Measurements from ENCODE around the gene MRAP2.

The MRAP2 gene

GRCh38 chr6:84033523-84034451 lies at the start of gene MRAP2:
TSS of gene MRAP2 (plus strand) at chr6:84033772. CDS start at chr6:84055319, 21,547 bp downstream.
- no peak for DNase-seq (ENCODE audit: low read depth in 3 of 3)

- no peak for DNase-seq (ENCODE audit: low read depth in 3 of 3)
These were observed 49.2 kb upstream of the MRAP2 start for GRCh38 chr6:83984411-83984810.

- no peak for DNase-seq (ENCODE audit: low read depth in 3 of 3)
These were observed 48.3 kb upstream of the MRAP2 start for GRCh38 chr6:83985308-83985713.

GRCh38 chr6:83985715-83986114 lies 47.9 kb upstream of the MRAP2 start:
- no peak for DNase-seq (ENCODE audit: low read depth in 3 of 3)

- no peak for DNase-seq (ENCODE audit: low read depth in 3 of 3)
These were observed 35.5 kb upstream of the MRAP2 start for GRCh38 chr6:83998021-83998584.

- DNase-seq (ENCODE audit: low read depth in 3 of 3), result no peak
These were observed 32.5 kb upstream of the MRAP2 start for GRCh38 chr6:84001119-84001518.

GRCh38 chr6:84002226-84002625 lies 31.3 kb upstream of the MRAP2 start:
- no peak for DNase-seq (ENCODE audit: low read depth in 3 of 3)

- no peak for DNase-seq (ENCODE audit: low read depth in 3 of 3)
These were observed 30.4 kb upstream of the MRAP2 start for GRCh38 chr6:84003131-84003530.

GRCh38 chr6:84003654-84004053 lies 29.9 kb upstream of the MRAP2 start:
- DNase-seq (ENCODE audit: low read depth in 3 of 3), result no peak

- no peak for DNase-seq (ENCODE audit: low read depth in 3 of 3)
These were observed 25.7 kb upstream of the MRAP2 start for GRCh38 chr6:84007871-84008270.

GRCh38 chr6:84013354-84013753 lies 20.2 kb upstream of the MRAP2 start:
- DNase-seq (ENCODE audit: low read depth in 3 of 3), result no peak

- no peak for DNase-seq (ENCODE audit: low read depth in 3 of 3)
These were observed 19.6 kb upstream of the MRAP2 start for GRCh38 chr6:84013931-84014330.

- DNase-seq (ENCODE audit: low read depth in 3 of 3), result no peak
These were observed 17.5 kb upstream of the MRAP2 start for GRCh38 chr6:84016029-84016428.

GRCh38 chr6:84017709-84018452 lies 15.7 kb upstream of the MRAP2 start:
- no peak for DNase-seq (ENCODE audit: low read depth in 3 of 3)

- no peak for DNase-seq (ENCODE audit: low read depth in 3 of 3)
These were observed 15.0 kb upstream of the MRAP2 start for GRCh38 chr6:84018453-84019061.

- DNase-seq (ENCODE audit: low read depth in 3 of 3), result no peak
These were observed 14.3 kb upstream of the MRAP2 start for GRCh38 chr6:84019141-84019841.

GRCh38 chr6:84019842-84020211 lies 13.7 kb upstream of the MRAP2 start:
- DNase-seq (ENCODE audit: low read depth in 3 of 3), result no peak

- no peak for DNase-seq (ENCODE audit: low read depth in 3 of 3)
These were observed 11.9 kb upstream of the MRAP2 start for GRCh38 chr6:84021625-84022024.

GRCh38 chr6:84026721-84027164 lies 6.8 kb upstream of the MRAP2 start:
- DNase-seq (ENCODE audit: low read depth in 3 of 3), result no peak

GRCh38 chr6:84027340-84028181 lies 6.0 kb upstream of the MRAP2 start:
- DNase-seq (ENCODE audit: low read depth in 3 of 3), result no peak

- DNase-seq (ENCODE audit: low read depth in 3 of 3), result no peak
These were observed 5.2 kb upstream of the MRAP2 start for GRCh38 chr6:84028350-84028749.

Measured in stimulated activated CD4-positive, alpha-beta T cell treated with anti-CD3 and anti-CD28 coated beads, TNF-alpha, amount 100 ng/mL, for 24 hours (primary cell).